Osteocyte (in vitro differentiated cells): ENCODE data around the gene ARGLU1. TPM values are rescaled to one million over a fixed set of nuclear protein-coding genes. Genes with fewer than 3 reads are reported as not detected.
A peak's percentile ranks its signal among the peaks of the same experiment; 100 is the strongest.

Experiments used
- DNase-seq: peaks from one replicate; pipeline ENCODE4 v3.0.0; 2021; ENCODE audit warnings: mixed read lengths; ENCODE audit not compliant: unreplicated experiment; ENCODE audit errors: extremely low spot score
- H3K27ac Mint-ChIP-seq: one replicate; pipeline ENCODE4 v1.8.0; 2021; ENCODE audit warnings: mild to moderate bottlenecking, mixed read lengths; ENCODE audit not compliant: unreplicated experiment
- H3K27me3 Mint-ChIP-seq: one replicate; pipeline ENCODE4 v1.8.0; 2021; ENCODE audit warnings: mixed read lengths; ENCODE audit not compliant: unreplicated experiment
- H3K36me3 Mint-ChIP-seq: one replicate; pipeline ENCODE4 v1.8.0; 2021; ENCODE audit warnings: mixed read lengths; ENCODE audit not compliant: unreplicated experiment
- H3K4me1 Mint-ChIP-seq: one replicate; pipeline ENCODE4 v1.8.0; 2021; ENCODE audit warnings: mixed read lengths; ENCODE audit not compliant: unreplicated experiment
- H3K4me3 Mint-ChIP-seq: one replicate; pipeline ENCODE4 v1.8.0; 2021; ENCODE audit warnings: mild to moderate bottlenecking, moderate library complexity, mixed read lengths; ENCODE audit not compliant: unreplicated experiment
- H3K9me3 Mint-ChIP-seq: one replicate; pipeline ENCODE4 v1.8.0; 2021; ENCODE audit warnings: mixed read lengths; ENCODE audit not compliant: unreplicated experiment
- CTCF ChIP-seq: fragments of 200-600 bp; sonication (generic); IDR thresholded peaks from 2 replicates; pipeline ENCODE4 v1.5.0; 2021; ENCODE audit warnings: antibody characterized with exemption, mild to moderate bottlenecking, moderate library complexity
- long read RNA-seq: library from polyadenylated mRNA; unstranded; transcript quantifications from one replicate; pipeline ENCODE4 v2.0.0, GENCODE V29; 2021
- total RNA-seq: library from RNA; stranded (reverse); gene quantifications from 2 replicates; pipeline ENCODE4 v1.2.1, GENCODE V29; 2021

The ARGLU1 gene
- 65.8 and 78.8 TPM in 2 replicates for total RNA-seq
- long read RNA-seq, full-length matches to known transcripts, result 100 of 154 reads
- long read RNA-seq, partial matches to known transcripts, result 46 of 154 reads
- long read RNA-seq, other reads (novel, unspliced or antisense), result 8 of 154 reads

GRCh38 chr13:106567474-106568298, at the start of gene ARGLU1:
TSS of gene ARGLU1 (minus strand) at chr13:106568137. CDS start at chr13:106567919, 218 bp downstream.
- peak within 1 kb of the TSS; percentile 91 for H3K4me3 Mint-ChIP-seq
- peak within 1 kb of the TSS; percentile 93 for H3K27ac Mint-ChIP-seq
- no peaks in the 10 kb centered on the region for H3K9me3 Mint-ChIP-seq
- DNase-seq, result peak; percentile 97
- H3K4me1 Mint-ChIP-seq, result peaks cover 45% of the 10 kb centered on the region
- H3K27me3 Mint-ChIP-seq, result no peaks in the 10 kb centered on the region
- TF ChIP-seq CTCF, result no peak
- no peaks in the 10 kb centered on the region for H3K36me3 Mint-ChIP-seq

- no peaks in the 10 kb centered on the region for H3K36me3 Mint-ChIP-seq
- no peak for DNase-seq
- H3K27me3 Mint-ChIP-seq, result peaks cover 4% of the 10 kb centered on the region
- H3K4me3 Mint-ChIP-seq, result no peak overlapping the region
- H3K27ac Mint-ChIP-seq, result no peak overlapping the region
- peaks cover 2% of the 10 kb centered on the region for H3K4me1 Mint-ChIP-seq
- no peak for TF ChIP-seq CTCF
- H3K9me3 Mint-ChIP-seq, result no peaks in the 10 kb centered on the region
Measured at GRCh38 chr13:106617561-106617960, 49.6 kb upstream of the ARGLU1 start.

- Mint-ChIP-seq H3K27ac (no peak overlapping the region), H3K27me3 (peaks cover 3% of the 10 kb centered on the region), H3K36me3 (no peaks in the 10 kb centered on the region), H3K9me3 (no peaks in the 10 kb centered on the region), H3K4me1 (peaks cover 2% of the 10 kb centered on the region), H3K4me3 (no peak overlapping the region)
- no peak for DNase-seq
- no peak for TF ChIP-seq CTCF
Measured at GRCh38 chr13:106616729-106617128, 48.8 kb upstream of the ARGLU1 start.

GRCh38 chr13:106614874-106615273, 46.9 kb upstream of the ARGLU1 start:
- Mint-ChIP-seq H3K36me3 (no peaks in the 10 kb centered on the region), H3K9me3 (no peaks in the 10 kb centered on the region), H3K4me3 (no peak overlapping the region), H3K27ac (no peak overlapping the region), H3K27me3 (no peaks in the 10 kb centered on the region), H3K4me1 (peaks cover 1% of the 10 kb centered on the region)
- DNase-seq, result no peak
- no peak for TF ChIP-seq CTCF

- TF ChIP-seq CTCF, result no peak
- DNase-seq, result no peak
- Mint-ChIP-seq H3K36me3 (no peaks in the 10 kb centered on the region), H3K4me3 (no peak overlapping the region), H3K27me3 (no peaks in the 10 kb centered on the region), H3K27ac (no peak overlapping the region), H3K4me1 (no peaks in the 10 kb centered on the region), H3K9me3 (no peaks in the 10 kb centered on the region)
Measured at GRCh38 chr13:106612688-106613087, 44.8 kb upstream of the ARGLU1 start.
